ENCODE data around the gene LMOD1. TPM values are rescaled to one million over a fixed set of nuclear protein-coding genes. Genes with fewer than 3 reads are reported as not detected.
A peak's percentile ranks its signal among the peaks of the same experiment; 100 is the strongest.

Gene LMOD1
- total and polyA plus RNA-seq, 2 donors (not counting 3 experiments of a cell fraction or from before 2014, with no cell fraction given), result 0.19 to 0.33 TPM

GRCh38 chr1:201945863-201946223 lies 505 bp downstream of the LMOD1 start:
- no TSS peak for BruUV-seq (replicated peaks)
- Histone ChIP-seq H3K27me3 (ENCODE audit: control insufficient read depth in 2 of 2, insufficient read depth in 2 of 2, low read length in 2 of 2) (peaks cover 11 to 13% of the 10 kb centered on the region in 2 experiments), H3K9me3 (replicated peaks; ENCODE audit: control insufficient read depth, insufficient read depth, low read length) (no peaks in the 10 kb centered on the region), H4K20me1 (replicated peaks; ENCODE audit: control insufficient read depth, extremely low read depth, insufficient read depth, low read length) (no peaks in the 10 kb centered on the region), H3K9me1 (replicated peaks; ENCODE audit: control insufficient read depth, extremely low read depth, insufficient read depth, low read length) (no peaks in the 10 kb centered on the region), H3K27ac (ENCODE audit: insufficient read depth, low read depth, low read length) (no peak overlapping the region), H3K79me2 (ENCODE audit: control insufficient read depth, insufficient read depth, low read length) (no peaks in the 10 kb centered on the region), H3K36me3 (ENCODE audit: control insufficient read depth in 2 of 2, extremely low read depth in 1 of 2, insufficient read depth in 2 of 2, low read length in 2 of 2) (no peaks in the 10 kb centered on the region), H3K4me3 (replicated peaks in 1 of 3; ENCODE audit: insufficient read depth in 1 of 3, low read depth in 1 of 3, low read length in 3 of 3) (peak overlapping the region in 1 of 3 experiments; percentile 3), H2AFZ (ENCODE audit: low read depth, low read length) (peak overlapping the region; percentile 30), H3K9ac (replicated peaks; ENCODE audit: extremely low read depth, insufficient read depth, low read length) (no peak overlapping the region), H3K4me1 (ENCODE audit: control insufficient read depth, extremely low read depth, insufficient read depth, low read length) (peaks cover 9% of the 10 kb centered on the region), H3K4me2 (ENCODE audit: insufficient read depth, low read length) (peak overlapping the region; percentile 9)
- dilution Hi-C loops (cut with MboI; ENCODE audit: extremely low pct_ligation_motif_present, low sequenced_read_pairs), result no loop called here
- ChIA-PET POLR2A (interaction anchor here (0.6 to 1.1 kb wide), 4 partner anchors 10 to 41 kb away, joined by 3 to 8 read pairs (median 3); no protein-coding TSS in a partner anchor), CTCF (interaction anchor here (0.9 to 2.9 kb wide), 12 partner anchors 12 to 68 kb away, joined by 3 to 31 read pairs (median 6); no protein-coding TSS in a partner anchor)
- no peak for DNase-seq (ENCODE audit: low read depth, low spot score)
- no peak for TF ChIP-seq POLR2AphosphoS5 (IDR thresholded peaks at IDR 0.05; ENCODE audit: insufficient read depth, low read depth, low read length)
- TF ChIP-seq POLR2A (IDR thresholded peaks at IDR 0.05; ENCODE audit: low read depth, low read length), result no peak
- TF ChIP-seq, protein P1, sequence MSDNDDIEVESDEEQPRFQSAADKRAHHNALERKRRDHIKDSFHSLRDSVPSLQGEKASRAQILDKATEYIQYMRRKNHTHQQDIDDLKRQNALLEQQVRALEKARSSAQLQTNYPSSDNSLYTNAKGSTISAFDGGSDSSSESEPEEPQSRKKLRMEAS (IDR thresholded peaks at IDR 0.05; ENCODE audit: insufficient read depth, insufficient read length), result no peak
- no peak for TF ChIP-seq CTCF (IDR thresholded peaks at IDR 0.05; ENCODE audit: extremely low read depth in 1 of 2, insufficient read depth in 1 of 2, low read depth in 1 of 2, low read length in 2 of 2)
- no peak for TF ChIP-seq JUN (IDR thresholded peaks at IDR 0.05; ENCODE audit: borderline replicate concordance, insufficient read depth, insufficient read length, low read depth)
- no peak for TF ChIP-seq GATA2 (IDR thresholded peaks at IDR 0.05; ENCODE audit: insufficient read depth, insufficient read length, low read depth, low read length)
- no peak for TF ChIP-seq FOS (IDR thresholded peaks at IDR 0.05; ENCODE audit: borderline replicate concordance, insufficient read depth, low read length)
- no peak for TF ChIP-seq EZH2 (IDR thresholded peaks at IDR 0.05; ENCODE audit: borderline replicate concordance, low read depth, low read length, severe bottlenecking)
- no peak for TF ChIP-seq MYC (IDR thresholded peaks at IDR 0.05; ENCODE audit: low read depth, low read length)
- FAIRE-seq, result no peak
- intact Hi-C loops (cut with micrococcal nuclease), result loop anchor here (2.0 kb wide), 2 partner anchors 13 to 49 kb away; no protein-coding TSS in a partner anchor

Measured in endothelial cell of umbilical vein (primary cell).